GM03348 (cell line): Measurements from ENCODE around the gene RERG.

ENCODE experiments used
- DNase-seq: peaks from one replicate; pipeline ENCODE4 v3.0.0; 2012; ENCODE audit warnings: low spot score

RERG gene

DNA sequence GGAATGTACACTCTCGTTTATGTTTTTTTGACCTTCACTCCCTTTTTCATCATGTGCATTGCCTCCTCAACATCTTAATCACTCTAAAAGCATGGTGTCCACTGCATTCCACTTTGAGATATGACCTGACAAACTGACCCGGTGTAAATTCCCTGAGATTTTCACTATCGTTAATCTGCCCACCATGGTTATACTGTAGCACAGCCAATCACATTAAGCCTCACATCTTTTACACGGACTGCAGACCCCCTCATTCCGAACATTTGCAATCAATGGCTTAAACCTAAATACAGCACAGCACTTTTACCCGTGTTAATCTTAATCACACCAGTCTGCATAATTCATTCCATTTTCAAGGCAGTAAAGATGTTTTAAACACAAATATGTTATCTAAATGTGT lies 2.4 kb downstream of the RERG start:
- no peak for DNase-seq

DNA sequence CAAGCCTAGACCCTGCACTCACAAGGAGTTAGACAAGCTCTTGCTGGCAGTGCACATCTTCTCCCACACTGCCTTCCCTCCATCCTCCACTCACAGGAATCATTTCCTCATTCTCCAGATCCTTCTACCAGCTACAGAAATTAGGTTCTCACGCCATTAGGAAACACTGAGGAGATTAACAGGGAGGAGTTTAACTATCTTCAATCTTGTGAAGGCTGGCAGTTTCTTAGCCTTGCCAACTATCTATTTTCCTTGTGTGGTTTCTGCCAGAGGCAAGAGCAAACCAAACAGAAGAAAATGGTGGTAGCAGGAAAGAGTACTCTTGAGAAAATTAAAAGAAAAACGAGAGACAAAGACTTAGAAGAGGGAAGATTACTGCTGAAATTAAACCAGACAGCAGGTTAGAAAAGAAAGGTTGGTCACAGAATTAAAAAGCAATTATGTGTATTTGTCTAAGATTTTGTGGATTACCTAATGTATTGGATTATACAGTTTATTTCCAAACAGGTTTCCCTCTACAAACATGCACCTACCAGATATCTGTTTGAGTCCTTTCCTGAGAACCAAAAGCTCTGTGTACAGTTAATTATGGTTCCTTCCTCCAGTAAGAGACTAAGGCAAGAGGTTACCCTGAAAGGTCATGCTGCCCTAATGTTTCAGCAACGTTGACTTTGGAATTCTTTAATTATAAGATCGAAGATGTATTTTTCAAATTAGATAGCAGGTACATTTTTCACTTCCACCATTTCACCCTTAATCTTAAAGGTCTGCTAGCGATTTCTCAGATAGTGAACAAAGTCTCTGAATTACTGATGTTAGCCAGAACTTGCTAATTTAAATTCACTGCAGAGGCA lies 5.0 kb downstream of the RERG start:
- DNase-seq, result no peak

DNA sequence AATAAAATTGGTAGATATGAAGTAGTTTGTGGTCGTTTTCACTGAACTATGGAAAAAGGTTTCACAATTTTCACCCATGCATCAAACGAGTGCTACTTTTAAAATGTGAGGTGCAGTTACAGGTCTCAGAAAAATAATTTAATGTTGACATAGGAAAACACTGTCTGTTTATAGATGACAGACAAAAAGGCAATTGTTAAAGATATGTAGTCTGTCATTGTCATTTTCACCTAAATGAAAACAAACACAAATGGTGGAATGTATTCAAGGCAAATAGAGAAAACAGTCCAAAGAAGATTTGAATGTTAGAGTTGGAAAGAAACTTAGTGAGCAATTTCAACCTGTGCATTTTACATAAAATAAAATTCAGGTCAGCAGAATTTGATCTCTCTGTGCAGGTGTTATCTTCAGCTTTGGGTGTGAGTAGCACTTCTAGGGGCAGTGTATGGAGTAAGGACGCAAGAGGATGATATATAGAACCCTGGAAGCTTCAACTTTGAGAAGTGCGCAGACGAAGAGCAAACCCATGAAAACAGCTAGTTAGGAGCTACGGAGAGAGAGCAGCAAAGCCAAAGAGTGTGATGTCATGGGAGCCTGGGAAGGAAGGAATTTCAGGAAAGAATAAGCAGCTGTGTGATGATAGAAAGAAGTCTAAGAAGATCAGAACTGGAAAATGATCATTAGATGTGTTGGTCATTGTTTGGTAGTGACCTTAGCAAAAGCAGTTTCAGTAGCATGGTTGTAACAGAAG lies 6.2 kb downstream of the RERG start:
- DNase-seq, result no peak

DNA sequence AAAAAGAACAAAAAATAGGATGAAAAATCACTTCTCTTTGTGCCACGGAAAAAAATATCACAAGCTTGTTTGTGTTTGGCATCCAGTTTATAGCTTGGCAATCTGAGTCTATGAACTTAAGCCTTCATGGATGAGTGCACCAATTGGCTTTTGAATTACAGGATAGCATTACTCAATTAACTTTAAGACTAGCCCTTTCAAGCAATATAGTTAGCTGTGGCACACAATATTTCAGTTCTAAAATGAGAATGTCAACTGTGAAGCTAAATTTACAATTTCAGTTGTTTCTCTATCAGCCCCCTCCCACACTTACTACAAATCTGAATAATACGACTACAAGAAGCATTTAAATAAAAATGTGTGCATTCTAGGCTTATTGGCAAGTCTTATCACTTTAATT lies 8.3 kb downstream of the RERG start:
- no peak for DNase-seq

DNA sequence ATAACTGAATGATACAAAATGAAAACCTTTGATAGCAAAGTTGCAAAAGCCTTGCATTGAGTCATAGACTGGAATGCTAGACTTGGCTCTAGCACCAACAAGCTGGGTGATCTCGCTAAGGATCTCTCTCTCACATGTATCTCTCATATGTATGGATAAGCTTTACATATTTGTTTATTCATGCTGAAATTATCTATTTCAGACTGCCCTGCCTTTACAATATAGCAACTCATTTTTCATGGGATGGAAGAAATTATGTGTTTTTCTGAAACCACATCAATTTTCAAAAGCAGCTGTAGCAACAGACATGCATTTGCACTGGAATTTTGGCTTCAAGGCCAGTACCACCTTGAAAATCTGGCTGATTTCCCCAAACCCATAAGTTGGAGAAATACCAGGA lies 11.4 kb downstream of the RERG start:
- peak; percentile 58 for DNase-seq

DNA sequence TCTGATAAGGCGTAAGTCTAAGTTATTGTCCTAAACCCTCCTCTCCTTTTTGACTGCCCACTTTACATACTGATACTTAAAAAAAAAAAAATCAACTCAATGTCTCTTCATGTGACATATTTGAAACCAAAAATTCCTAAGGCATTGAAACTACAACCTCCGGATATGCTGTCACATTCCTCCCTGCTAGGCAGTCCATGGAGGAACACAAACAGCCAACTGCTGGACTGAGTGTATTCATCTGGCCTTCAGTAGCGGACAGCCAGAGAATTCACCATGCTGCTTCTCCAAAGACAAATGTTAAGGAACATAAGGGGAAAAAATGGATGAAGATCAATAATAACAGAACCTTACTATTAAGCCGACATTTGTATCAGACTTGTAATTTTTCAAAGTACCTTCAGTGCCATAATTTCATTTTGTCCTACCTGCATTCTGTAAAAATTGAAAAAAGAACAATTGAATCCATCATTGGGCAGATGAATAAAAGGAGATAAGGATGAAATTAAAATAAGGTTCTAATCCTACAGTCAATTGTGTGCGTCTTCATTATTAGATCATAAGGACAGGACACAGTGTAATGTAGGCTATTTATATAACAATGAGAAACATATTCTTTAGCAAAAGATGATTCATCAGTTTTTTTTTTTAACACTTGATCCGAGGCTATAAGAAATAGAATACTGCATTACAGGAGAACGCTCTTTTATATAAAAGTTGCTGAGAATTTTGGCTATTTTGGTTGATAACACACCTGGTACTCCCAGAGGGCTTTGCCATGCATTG lies 12.2 kb downstream of the RERG start:
- peak; percentile 20 for DNase-seq

DNA sequence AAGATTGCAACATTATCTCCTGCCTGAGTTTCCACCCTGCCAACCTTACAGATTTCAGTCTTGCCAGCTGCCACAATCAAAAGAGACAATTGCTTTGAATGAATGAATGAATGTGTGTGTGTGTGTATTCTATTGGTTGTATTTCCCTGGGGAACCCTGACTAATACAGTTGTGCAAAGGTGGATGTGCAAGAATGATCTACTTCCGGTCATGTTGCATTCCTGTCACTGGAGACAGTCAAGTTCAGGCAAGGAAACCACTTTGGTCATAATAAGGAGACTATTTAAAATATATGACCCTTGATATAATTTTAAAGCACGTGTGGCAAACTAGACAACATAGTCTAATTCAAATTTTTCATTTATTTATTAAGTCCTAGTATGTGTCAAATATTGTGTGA lies 13.1 kb downstream of the RERG start:
- DNase-seq, result no peak

DNA sequence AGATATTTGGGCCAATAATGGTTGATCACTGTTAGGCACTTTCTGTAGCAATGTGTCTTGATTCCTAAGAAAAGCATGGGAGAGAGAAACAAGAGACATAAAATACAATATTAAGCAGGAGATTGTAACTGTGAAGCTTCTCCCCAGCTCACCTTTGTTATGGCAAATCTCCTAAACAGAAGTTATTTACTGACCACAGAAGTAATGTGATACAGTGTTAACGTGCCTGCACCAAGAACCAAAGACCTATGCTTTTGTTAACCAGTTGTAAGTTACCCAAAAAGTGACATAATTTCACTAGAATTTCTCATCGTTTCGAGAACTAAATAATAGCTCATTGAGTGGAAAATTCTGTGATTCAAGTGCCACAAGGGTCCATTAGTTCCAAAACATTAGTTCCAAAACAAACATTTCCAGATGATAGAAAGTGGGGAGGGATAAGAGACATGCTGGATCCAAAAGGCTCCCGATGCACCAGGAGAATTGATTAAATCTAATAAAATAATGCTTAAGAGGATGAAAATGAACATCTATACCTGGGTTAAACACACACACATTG lies 14.3 kb downstream of the RERG start:
- no peak for DNase-seq

DNA sequence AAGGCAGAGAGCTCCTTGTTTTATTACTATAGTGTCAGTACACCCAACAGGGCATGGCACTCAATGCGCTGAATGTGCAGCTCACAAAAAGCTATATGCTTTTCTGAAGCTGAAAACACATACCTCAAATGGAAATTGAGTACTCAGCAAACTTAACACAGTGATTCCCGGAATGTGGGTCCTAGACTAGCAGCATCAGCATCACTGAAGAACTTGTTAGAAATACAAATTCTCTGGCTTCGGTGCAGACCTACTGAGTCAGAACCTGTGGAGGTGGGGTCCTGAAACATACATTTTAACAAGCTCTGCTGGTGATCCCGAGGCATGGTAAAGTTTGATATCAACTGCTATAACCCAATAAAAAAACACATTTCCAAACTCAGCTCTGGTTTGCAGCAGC lies 14.9 kb downstream of the RERG start:
- DNase-seq, result no peak

DNA sequence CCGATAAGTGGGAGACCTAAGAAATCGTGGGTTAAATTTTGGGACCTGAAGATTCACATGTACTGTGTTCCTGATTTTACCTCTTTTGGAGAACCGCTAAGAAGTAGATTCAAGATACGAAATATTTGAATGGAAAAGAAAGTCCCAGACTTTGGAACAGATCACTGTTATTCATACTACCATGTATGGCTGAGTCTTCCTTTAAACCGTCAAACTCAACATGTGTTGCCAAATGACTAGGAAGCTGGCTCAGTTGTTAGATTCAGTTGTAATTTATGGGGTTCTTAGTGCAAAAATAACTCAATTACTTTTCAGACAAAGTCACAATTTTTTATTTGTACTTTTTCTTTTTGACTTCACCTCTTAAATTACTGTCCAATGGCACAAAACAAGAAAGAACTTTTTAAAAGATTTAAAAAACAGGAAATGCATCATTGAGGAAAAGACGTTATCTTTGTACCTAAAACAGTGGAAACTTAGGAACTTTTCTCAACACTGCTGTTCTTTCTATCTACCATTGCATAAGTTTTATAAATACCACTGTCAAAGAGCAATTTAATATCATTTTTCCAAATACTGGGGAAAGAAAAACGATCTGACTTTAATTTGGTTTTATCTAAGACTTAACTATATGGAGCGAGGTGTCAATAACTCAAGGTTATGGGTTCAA lies 15.7 kb downstream of the RERG start:
- no peak for DNase-seq

DNA sequence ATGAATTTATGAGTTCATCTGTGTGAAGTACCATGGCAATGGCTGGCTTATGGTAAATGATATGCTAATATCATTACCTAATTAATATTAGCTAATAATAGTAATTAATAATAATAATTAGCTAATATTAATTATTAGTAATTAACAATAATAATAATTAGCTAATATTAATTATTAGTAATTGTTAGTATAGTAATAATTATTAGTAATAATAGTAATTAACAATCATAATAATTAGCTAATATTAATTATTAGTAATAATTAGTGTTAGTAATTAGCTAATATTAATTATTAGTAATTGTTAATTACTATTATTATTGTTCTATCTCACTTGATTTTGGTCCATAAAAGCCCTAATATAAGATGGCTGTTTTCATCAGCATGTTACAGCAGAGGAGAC lies 19.8 kb downstream of the RERG start:
- no peak for DNase-seq

DNA sequence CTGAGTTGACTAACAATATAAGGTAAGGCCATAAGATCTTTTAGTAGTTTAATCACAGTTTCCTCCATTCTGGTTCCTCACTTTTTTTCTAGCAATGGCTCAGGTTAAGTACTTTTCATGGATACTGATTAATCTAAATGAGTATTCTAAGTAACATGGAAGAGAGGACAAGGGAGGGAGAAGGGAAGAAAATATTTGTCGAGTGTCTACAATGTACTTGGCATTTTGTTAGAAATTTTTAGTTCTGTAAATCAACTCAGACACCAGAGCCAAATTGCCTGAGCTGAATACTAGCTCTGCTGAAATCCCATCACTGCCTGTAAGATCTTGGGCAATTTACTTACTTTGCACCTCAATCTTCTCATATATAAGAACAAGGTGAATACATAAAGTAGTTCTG lies 20.2 kb downstream of the RERG start:
- DNase-seq, result no peak

DNA sequence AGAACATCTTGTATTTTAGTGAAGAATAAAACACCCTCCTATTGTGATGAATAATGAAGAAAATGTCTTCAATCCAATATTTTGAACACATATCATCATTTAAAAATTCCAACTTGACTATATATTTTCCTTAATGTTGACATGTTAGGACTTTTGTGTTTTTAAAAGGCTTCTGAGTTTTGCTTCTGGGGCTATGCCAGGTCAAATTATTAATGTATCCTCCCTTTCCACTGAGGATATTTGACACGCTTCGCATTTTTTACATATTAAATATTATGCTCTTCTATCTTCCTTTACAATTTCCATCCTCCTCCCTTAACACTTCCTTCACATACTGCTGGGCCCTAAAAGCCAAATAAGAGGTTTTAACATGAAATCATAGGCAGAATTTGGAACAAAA lies 20.6 kb downstream of the RERG start:
- no peak for DNase-seq

DNA sequence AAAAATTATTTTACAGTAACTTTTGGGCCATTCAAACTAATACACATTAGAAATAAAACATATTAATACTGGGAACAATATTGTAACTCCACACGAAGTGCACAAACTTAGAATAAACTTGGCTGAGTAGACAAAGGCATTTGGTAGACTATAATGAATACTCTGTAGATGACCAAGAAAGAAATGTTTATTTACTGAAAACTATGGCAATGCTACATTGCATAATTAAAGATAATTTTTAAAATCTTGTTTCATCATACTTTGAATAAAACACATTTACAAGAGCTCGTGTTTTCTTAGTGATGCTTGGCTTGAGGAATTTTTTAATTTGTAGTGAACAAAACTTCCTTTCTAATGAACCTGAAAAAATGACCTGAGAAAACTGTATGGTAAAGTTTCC lies 21.3 kb downstream of the RERG start:
- no peak for DNase-seq

DNA sequence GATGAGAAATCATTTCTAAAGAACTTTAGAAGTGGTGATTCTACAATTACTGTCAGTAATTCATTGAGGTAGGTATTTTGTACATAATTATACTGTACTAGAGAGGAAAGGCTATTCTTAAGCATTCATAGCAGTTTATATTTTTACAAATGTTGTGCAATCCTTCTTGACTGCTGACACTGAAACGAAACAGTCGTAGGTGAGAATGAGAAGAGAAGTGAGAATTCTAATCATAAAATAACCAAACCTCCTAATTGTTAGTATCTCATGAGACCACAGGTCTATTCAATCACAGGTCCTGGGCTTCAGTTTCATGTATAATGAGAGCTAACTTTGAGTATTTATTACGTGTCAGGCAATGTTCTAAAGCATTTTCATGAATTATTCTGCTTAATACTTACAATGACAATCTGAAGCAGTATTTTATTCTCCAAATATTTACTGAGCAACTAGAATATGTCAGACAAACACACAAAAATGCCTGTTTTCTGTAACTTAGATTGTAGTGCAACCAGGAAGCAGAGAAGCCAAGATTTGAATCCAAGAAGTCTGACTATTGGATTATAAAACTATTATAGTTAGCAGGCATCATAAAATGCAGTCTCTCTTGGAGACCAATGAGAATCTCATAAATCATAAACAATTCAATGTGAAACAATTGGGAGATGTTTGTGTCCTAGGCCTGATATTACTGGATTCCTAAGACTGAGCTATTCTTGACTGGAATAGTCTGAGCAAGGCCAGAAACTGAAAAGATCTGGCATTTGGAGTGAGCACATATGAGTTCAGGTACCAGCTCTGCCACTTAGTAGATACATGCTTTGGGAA lies 24.3 kb downstream of the RERG start:
- DNase-seq, result no peak

DNA sequence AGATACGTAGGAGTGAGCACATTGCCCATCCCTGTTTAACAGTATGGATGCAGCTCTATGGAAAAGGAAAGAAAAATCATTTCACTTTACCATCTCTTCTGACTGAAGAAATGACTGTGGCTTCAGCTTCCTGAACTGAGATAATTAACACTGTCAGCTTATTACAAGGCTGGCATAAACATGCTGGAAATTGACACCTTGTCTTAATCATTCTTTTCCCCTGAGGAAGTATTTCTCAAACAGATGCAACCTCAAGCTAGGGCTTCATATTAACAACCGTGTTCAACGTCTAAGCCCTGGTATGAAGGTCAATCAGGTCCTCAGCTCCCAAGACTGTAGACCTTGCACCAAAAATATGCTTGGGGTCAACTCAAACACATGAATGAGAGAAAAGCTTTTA lies 25.0 kb downstream of the RERG start:
- DNase-seq, result no peak

DNA sequence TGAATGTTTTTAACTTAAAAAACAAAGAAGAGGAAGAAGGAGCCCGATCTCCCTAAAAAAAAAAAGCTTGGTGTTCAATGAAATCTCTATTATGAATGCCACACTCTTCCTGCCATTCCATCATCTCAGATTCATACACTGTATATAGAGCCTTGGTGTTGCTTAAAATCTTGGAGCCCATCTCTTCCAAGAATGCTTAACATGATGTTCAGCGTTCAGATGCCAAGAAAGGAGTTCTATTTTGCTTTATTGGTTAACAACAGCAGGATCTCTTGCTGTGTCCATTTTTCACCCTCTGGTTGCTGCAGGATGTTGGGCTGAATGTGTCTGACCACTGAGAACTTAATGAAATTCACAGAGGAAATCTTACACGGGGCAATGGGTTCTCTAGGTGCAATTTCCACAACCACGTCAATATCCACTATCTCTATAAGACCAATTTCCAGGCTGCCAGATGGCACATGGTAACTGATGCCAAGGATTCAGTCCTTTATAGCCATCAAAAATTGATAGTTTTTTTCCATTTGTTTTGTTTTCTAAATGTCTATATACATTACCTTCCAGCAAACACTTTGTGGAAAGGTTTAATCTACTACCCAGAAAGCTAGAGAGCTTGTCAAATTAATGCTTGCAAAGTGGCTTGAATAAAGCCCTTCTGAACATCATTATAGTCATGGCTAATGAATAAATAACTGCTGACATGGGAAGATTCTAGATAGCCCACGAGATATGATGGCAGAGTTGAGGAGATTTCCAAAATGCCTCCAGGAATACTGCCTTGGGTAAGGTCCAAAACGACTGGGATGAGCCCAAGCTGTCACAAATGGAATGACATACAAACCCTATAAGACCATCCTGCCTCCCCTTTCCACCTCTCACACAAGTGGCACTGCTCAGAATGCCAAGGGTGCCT lies 26.5 kb downstream of the RERG start:
- DNase-seq, result no peak

DNA sequence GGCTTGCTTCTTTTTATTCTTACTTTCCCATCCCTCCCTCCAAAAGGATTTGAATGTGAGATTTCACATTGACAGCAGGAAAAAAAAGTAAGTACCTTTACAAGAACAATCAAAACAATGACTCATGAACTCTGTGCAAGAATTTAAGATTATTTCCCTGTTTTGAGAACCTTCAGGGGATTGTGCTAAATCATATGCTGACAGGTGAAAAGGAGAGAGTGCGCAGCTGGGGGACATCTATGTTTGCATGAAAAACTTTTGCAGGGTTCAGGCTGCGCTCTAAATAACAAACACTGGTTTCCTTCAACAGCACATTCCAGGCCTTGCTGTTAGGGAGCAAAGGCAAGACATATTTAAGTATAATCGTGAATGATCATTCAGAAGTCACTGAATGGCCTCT lies 27.3 kb downstream of the RERG start:
- no peak for DNase-seq

DNA sequence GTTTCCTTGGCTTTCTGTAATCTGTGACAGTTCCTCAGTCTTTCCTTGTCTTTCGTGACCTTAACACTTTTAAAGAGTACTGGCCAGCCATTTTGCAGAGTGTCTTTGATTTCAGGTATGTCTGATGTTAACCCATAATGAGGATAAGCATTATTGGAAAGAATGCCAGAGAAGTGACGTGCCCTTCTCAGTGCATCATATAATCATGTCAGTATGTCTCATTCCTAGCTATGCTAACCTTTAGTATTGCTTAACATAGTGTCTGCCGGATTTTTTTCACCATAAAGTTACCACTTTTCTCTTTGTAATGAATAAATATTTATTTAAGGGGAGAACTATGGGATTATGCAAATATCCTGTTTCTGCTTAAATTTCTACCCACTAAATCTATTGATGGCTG lies 28.5 kb downstream of the RERG start:
- DNase-seq, result no peak

DNA sequence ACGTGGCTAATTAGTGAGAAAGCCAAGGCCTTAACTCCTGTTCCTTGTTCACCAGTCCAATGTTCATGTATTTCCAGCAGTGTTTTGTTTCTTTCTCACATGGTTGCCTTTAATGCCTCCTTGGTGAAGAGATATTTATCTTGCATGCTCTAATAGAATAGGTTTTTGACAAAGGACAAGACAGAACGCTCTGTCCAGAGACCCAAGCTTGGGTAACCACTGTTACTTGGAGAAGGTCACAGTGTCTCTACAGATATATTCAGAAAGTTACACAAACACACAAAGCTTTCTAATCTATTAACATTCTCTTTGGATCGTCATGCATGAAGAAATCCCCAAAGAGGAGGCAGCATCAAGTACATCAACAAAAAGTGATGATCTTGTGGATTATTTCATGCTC lies 33.1 kb downstream of the RERG start:
- no peak for DNase-seq
